ENCODE measurements around the gene METTL25B.

Gene METTL25B

GRCh38 chr1:156727926-156728598, at the start of gene METTL25B:
Gene METTL25B (plus strand): TSS chr1:156728469. CDS start chr1:156729105, 636 bp downstream.
- DNase-seq (ENCODE audit: low read depth), result no peak

DNA sequence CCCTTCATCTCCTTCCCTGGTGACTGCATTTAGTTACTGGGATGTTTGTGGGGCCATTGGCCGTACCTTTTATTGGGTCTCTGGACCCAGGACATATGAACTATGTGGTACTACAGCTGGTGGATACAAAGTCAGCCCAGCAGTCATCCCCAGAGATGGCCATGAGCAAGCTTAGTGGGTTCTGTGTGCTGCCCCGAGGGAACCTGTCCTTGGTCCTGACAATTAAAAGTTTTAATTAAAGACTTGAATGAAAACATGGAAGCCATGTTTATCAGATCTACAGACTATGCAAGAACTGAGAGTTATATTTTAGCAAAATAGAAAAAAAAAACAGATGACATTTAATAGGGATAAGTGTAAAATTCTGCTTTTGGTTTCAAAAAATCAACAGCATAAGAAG, 48.2 kb upstream of the METTL25B start:
- no peak for DNase-seq (ENCODE audit: low read depth)

- DNase-seq (ENCODE audit: low read depth), result no peak
Measured at GRCh38 chr1:156681196-156681960, 46.9 kb upstream of the METTL25B start.

- DNase-seq (ENCODE audit: low read depth), result no peak
Measured at GRCh38 chr1:156682166-156682890, 45.9 kb upstream of the METTL25B start.

DNA sequence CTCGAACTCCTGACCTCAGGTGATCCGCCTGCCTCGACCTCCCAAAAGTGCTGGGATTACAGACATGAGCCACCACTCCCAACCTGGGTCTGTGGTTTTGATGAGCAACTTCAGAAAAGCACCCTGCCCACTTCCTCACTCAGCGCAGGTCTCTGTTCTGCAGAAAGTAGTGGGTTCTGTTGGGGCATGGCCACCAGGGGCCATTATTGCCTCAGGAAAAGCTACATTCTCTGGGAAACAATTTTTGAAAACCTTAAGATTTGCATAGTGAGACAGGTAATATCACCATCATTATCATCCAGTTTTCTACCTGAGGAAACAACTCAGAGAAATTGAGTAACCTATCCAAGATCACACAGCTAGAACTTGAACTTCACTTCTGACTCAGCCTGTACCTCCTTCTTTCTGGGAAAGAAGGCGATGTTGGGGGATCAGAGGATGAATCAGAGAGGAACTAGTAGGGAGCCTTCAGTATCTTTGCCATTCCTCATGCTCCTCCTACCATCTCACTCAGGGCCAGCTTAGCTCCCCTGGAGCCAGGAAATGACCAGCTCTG, 44.0 kb upstream of the METTL25B start:
- no peak for DNase-seq (ENCODE audit: low read depth)

DNA sequence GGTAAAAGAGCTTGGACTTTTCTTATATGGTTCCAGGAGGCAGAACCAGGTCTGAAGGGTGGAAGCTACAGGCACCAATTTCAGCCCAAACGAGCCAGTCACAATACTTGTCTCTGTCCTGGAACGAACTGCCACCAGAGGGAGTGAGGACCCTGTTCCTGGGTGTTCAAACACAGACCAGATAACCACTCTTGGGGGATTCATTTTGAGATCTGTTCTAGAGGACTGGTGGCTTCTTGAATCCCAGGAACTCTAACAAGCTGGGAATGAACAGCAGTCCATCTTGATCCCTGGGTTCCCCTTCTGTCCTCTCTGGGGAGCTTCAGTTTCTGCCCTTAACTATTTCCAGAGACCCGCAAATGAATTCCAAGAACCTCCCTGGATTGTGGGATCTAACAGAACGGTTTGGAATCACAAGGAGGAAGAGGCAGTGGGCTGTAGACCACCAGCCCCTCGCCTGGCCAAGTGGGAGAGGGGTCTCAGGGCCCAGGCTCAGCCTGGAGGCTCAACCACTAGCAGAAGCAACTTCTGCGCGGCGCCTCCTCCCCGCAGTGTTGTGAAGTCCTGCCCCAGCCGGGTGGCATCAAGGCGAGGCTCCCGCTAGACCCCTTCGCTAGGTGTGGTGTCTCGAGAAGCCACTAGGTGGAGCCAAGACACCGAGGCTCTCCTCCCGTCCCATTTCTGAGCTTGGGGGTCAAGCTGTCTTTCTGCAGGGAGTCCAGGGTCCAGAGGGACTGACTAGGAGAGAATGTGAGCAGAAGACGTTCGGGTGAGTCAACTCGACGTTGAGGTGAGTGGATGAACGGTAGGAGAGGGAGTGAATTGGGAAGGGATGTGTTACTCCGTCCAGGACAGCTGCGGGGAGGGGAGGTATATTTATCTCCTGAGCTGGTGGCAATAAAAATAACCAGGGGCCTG, 39.0 kb upstream of the METTL25B start:
- DNase-seq (ENCODE audit: low read depth), result peak; percentile 63

GRCh38 chr1:156689953-156690674, 38.2 kb upstream of the METTL25B start:
- no peak for DNase-seq (ENCODE audit: low read depth)

DNA sequence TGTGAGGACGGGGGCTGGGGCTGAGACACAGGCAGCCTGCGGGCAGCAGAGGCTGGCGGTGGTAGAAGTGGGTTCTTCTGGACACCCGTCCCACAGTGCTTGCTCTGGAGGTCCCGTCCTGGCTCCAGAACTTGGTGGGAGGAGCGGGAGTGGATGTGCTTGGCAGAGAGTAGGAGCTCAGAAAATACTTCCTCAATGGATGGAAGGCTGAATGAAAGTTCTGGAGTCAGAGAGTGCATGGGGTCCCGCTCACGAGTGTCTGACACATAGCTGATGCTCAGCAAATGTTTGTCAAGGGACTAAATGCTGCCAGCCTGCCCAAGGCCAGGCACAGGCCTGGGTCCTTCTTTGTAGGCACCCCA, 37.6 kb upstream of the METTL25B start:
- DNase-seq (ENCODE audit: low read depth), result no peak

DNA sequence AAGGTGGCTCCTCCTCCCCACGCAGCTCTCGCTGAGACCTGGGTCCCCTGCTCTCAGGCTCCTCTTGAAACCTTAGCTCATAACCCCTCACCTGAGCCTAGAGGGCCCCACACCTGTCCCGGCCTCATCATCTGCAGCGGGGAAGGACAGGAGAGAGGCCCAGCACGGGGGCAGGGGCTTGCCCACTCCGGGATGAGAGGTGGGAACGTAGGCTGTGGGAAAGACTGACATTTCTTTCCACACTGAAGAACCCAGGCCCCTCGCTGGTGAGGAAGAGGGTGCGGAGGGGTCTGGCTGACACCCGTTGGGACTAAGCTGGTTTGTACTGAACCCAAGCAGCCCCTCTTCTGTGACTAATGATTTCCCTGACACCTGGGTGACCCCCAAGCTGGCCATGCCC, 37.1 kb upstream of the METTL25B start:
- no peak for DNase-seq (ENCODE audit: low read depth)

- DNase-seq (ENCODE audit: low read depth), result no peak
Measured at GRCh38 chr1:156691665-156692440, 36.4 kb upstream of the METTL25B start.

- DNase-seq (ENCODE audit: low read depth), result no peak
Measured at GRCh38 chr1:156692441-156692924, 35.8 kb upstream of the METTL25B start.

GRCh38 chr1:156692925-156693847, 35.1 kb upstream of the METTL25B start:
- DNase-seq (ENCODE audit: low read depth), result no peak

- DNase-seq (ENCODE audit: low read depth), result no peak
Measured at GRCh38 chr1:156693848-156694689, 34.2 kb upstream of the METTL25B start.

DNA sequence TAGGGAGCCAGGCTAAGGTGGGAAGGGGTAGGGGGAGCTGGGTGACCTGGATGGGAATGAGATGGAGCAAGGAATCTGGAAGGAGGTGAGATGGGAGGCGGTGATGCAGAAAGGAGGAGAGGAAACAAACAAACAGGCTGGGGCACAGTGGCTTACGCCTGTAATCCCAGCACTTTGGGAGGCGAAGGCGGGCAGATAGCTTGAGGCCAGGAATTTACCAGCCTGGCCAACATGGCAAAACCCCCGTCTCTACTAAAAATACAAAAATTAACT, 33.6 kb upstream of the METTL25B start:
- DNase-seq (ENCODE audit: low read depth), result no peak

GRCh38 chr1:156696755-156697154, 31.5 kb upstream of the METTL25B start:
- no peak for DNase-seq (ENCODE audit: low read depth)

DNA sequence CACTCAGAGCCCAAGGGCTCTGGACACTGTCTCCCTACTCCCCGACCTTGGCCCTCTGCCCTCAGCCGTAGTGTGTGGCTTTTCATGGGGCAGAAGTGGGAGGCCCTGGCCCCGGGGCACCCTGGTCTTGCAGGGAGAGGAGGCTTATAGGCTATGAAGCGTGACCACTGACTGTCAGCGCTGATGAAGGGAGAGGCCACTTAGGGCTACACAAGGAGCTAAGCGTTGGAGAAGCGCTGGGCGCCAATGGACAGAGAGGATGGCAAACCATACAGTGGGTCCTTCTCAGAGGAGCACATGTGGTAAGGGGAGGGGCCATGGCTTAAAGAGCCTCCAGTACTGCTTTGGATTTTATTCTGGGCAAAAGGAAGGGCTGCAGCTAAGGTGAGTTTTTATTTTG, 30.8 kb upstream of the METTL25B start:
- no peak for DNase-seq (ENCODE audit: low read depth)

GRCh38 chr1:156698995-156699394, 29.3 kb upstream of the METTL25B start:
- no peak for DNase-seq (ENCODE audit: low read depth)

Data from CMK (cell line).